ENCODE measurements around the gene COL13A1.

Gene COL13A1

GRCh38 chr10:69969977-69970376 lies 168.3 kb downstream of the COL13A1 start:
- no peak overlapping the region for H3K4me3 ChIP-seq (ENCODE audit: low read depth, low read length)
- in situ Hi-C loops (cut with HindIII; ENCODE audit: low sequenced_read_pairs) = no loop called here
- no peak for DNase-seq (ENCODE audit: low read depth)
- no peak for TF ChIP-seq CTCF (IDR thresholded peaks at IDR 0.05; ENCODE audit: low read depth, low read length, missing control alignments)

- in situ Hi-C loops (cut with HindIII; ENCODE audit: low sequenced_read_pairs) = no loop called here
- no peak for DNase-seq (ENCODE audit: low read depth)
- TF ChIP-seq CTCF (IDR thresholded peaks at IDR 0.05; ENCODE audit: low read depth, low read length, missing control alignments) = no peak
- H3K4me3 ChIP-seq (ENCODE audit: low read depth, low read length) = no peak overlapping the region
Measured at GRCh38 chr10:69972981-69973397, 171.3 kb downstream of the COL13A1 start.

GRCh38 chr10:69973678-69974077 lies 172.0 kb downstream of the COL13A1 start:
- in situ Hi-C loops (cut with HindIII; ENCODE audit: low sequenced_read_pairs) = no loop called here
- TF ChIP-seq CTCF (IDR thresholded peaks at IDR 0.05; ENCODE audit: low read depth, low read length, missing control alignments) = no peak

GRCh38 chr10:69974551-69975155 lies 172.9 kb downstream of the COL13A1 start:
- H3K4me3 ChIP-seq (ENCODE audit: low read depth, low read length) = no peak overlapping the region
- no peak for DNase-seq (ENCODE audit: low read depth)
- no peak for TF ChIP-seq CTCF (IDR thresholded peaks at IDR 0.05; ENCODE audit: low read depth, low read length, missing control alignments)
- in situ Hi-C loops (cut with HindIII; ENCODE audit: low sequenced_read_pairs) = no loop called here

More at GRCh38 chr10:69973678-69974077, 172.0 kb downstream of the COL13A1 start:
- no peak overlapping the region for H3K4me3 ChIP-seq (ENCODE audit: low read depth, low read length)
- DNase-seq (ENCODE audit: low read depth) = no peak

- in situ Hi-C loops (cut with HindIII; ENCODE audit: low sequenced_read_pairs) = no loop called here
- TF ChIP-seq CTCF (IDR thresholded peaks at IDR 0.05; ENCODE audit: low read depth, low read length, missing control alignments) = no peak
- no peak for DNase-seq (ENCODE audit: low read depth)
- no peak overlapping the region for H3K4me3 ChIP-seq (ENCODE audit: low read depth, low read length)
Measured at GRCh38 chr10:69976795-69977546, 175.3 kb downstream of the COL13A1 start.

GRCh38 chr10:69979174-69979573 lies 177.5 kb downstream of the COL13A1 start:
- H3K4me3 ChIP-seq (ENCODE audit: low read depth, low read length) = no peak overlapping the region
- DNase-seq (ENCODE audit: low read depth) = no peak
- no peak for TF ChIP-seq CTCF (IDR thresholded peaks at IDR 0.05; ENCODE audit: low read depth, low read length, missing control alignments)
- in situ Hi-C loops (cut with HindIII; ENCODE audit: low sequenced_read_pairs) = no loop called here
